ENCODE data around the gene GNAQ. TPM values are rescaled to one million over a fixed set of nuclear protein-coding genes. Genes with fewer than 3 reads are reported as not detected.

GNAQ gene
- total RNA-seq, 1 experiment from 2014 or later, result 38.2 TPM

DNA sequence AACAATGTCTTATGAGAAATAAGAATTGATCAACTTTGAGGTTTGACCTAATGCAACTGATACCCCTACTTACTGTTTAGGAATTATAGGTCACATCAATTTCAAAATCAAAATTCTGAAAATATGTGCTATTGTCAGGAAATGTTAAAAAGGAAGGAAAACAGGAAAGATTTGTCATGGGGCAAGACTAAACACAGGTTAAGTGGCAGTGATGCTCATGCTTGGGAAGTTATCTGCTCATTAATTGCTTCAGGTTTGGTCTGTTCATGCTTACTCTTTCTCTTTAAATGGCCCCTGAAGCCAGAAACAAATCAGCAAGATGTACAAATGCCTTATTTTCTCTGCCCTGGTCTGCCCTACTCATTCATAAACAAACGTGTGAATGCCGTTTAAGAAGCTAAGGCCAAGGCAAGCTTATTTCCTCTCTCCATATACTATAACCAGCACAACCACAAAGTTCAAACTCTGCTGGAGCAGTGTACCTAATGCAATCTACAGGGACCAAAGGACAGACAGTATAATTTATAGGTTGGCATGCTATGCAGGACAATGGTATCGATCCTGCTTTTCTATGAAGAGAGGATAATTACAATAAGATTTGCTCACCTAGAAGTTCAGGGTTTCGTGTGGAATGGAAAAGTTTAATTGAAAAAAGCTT, 177.2 kb downstream of the GNAQ start:
- H3K27me3 Mint-ChIP-seq (ENCODE audit: insufficient read depth, unreplicated experiment), result no peaks in the 10 kb centered on the region
- no peak for DNase-seq (ENCODE audit: unreplicated experiment)
- TF ChIP-seq, protein P1, sequence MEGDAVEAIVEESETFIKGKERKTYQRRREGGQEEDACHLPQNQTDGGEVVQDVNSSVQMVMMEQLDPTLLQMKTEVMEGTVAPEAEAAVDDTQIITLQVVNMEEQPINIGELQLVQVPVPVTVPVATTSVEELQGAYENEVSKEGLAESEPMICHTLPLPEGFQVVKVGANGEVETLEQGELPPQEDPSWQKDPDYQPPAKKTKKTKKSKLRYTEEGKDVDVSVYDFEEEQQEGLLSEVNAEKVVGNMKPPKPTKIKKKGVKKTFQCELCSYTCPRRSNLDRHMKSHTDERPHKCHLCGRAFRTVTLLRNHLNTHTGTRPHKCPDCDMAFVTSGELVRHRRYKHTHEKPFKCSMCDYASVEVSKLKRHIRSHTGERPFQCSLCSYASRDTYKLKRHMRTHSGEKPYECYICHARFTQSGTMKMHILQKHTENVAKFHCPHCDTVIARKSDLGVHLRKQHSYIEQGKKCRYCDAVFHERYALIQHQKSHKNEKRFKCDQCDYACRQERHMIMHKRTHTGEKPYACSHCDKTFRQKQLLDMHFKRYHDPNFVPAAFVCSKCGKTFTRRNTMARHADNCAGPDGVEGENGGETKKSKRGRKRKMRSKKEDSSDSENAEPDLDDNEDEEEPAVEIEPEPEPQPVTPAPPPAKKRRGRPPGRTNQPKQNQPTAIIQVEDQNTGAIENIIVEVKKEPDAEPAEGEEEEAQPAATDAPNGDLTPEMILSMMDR (IDR thresholded peaks at IDR 0.05; ENCODE audit: unreplicated experiment), result no peak
- H3K9me3 Mint-ChIP-seq (ENCODE audit: unreplicated experiment), result peaks cover 10% of the 10 kb centered on the region
- POLR2A ChIA-PET, result interaction anchor here (1.6 kb wide), 1 partner anchor 10 kb away, joined by 3 read pairs; no protein-coding TSS in a partner anchor
- no peak overlapping the region for H3K4me3 Mint-ChIP-seq (ENCODE audit: unreplicated experiment)
- H3K36me3 Mint-ChIP-seq (ENCODE audit: insufficient read depth, unreplicated experiment), result peaks cover 9% of the 10 kb centered on the region
- no peak overlapping the region for H3K27ac Mint-ChIP-seq (ENCODE audit: low read depth, unreplicated experiment)
- BruUV-seq (replicated peaks), result no TSS peak
- CTCF ChIA-PET, result interaction anchor here (0.6 kb wide), 1 partner anchor 360 kb away, joined by 3 read pairs; no protein-coding TSS in a partner anchor
- intact Hi-C loops (cut with micrococcal nuclease), result no loop called here
- peaks cover 30% of the 10 kb centered on the region for H3K4me1 Mint-ChIP-seq (ENCODE audit: insufficient read depth, unreplicated experiment)

DNA sequence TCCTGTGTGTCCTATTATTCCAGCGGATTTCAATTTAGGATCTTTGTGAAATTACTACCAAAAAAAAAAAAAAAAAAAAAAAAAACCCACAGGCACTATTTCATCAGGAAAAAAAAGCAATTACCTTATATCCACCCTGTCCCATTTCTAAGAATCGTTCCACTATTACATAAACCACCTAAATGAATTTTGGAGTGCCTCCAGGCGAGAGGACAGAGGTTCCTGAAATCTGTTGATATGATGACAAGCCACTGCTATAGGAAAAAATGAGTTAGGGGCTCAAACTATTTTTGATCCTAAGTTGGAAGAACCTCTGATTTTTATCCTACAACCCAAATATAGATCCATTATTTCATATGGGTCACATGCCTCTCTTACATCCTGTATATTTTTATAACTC, 177.9 kb downstream of the GNAQ start:
- peaks cover 9% of the 10 kb centered on the region for H3K36me3 Mint-ChIP-seq (ENCODE audit: insufficient read depth, unreplicated experiment)
- H3K4me1 Mint-ChIP-seq (ENCODE audit: insufficient read depth, unreplicated experiment), result peaks cover 28% of the 10 kb centered on the region
- H3K4me3 Mint-ChIP-seq (ENCODE audit: unreplicated experiment), result no peak overlapping the region
- ChIA-PET POLR2A (no interaction called here), CTCF (no interaction called here)
- TF ChIP-seq, protein P1 (IDR thresholded peaks at IDR 0.05; ENCODE audit: unreplicated experiment), result no peak
- intact Hi-C loops (cut with micrococcal nuclease), result no loop called here
- no peak for DNase-seq (ENCODE audit: unreplicated experiment)
- H3K9me3 Mint-ChIP-seq (ENCODE audit: unreplicated experiment), result peaks cover 6% of the 10 kb centered on the region
- no peak overlapping the region for H3K27ac Mint-ChIP-seq (ENCODE audit: low read depth, unreplicated experiment)
- H3K27me3 Mint-ChIP-seq (ENCODE audit: insufficient read depth, unreplicated experiment), result no peaks in the 10 kb centered on the region
- BruUV-seq (replicated peaks), result no TSS peak

DNA sequence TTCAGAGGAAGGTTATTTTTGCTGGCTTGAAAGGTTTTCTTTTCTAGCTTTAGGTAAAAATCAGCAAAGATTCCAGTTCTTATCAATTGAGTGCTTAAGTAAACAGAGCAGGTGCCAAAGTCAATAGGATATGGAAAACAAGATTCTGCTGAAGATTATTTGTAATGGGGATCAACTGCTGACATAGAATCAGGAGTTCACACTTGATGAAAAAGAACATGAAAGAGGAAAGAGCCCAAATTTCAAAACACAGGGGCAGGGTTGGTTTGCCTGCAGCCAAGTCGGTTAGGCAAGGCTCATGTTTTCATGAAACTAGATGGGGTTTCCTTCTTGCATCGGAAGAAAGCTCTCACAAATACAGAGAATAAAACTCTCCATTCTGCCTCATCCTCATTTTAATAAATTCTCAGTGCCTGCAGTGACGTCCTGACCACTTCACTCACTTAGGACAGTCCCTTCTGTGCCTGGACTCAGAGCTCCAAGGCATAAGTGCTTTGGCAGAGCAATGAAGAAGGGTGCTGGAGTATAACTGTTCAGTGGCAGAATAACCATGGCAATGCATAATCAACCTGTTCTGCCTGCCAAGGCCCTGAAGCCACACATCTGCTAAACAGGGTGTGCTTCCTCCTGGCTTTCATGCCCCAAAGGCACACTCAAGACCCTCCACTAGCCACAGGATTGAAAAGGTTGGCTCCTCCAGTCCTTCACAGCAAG, 179.6 kb downstream of the GNAQ start:
- no peak for DNase-seq (ENCODE audit: unreplicated experiment)
- Mint-ChIP-seq H3K4me3 (ENCODE audit: unreplicated experiment) (no peak overlapping the region), H3K27me3 (ENCODE audit: insufficient read depth, unreplicated experiment) (no peaks in the 10 kb centered on the region), H3K9me3 (ENCODE audit: unreplicated experiment) (no peaks in the 10 kb centered on the region), H3K36me3 (ENCODE audit: insufficient read depth, unreplicated experiment) (peaks cover 9% of the 10 kb centered on the region), H3K4me1 (ENCODE audit: insufficient read depth, unreplicated experiment) (peaks cover 23% of the 10 kb centered on the region), H3K27ac (ENCODE audit: low read depth, unreplicated experiment) (no peak overlapping the region)
- TF ChIP-seq, protein P1 (IDR thresholded peaks at IDR 0.05; ENCODE audit: unreplicated experiment), result no peak
- intact Hi-C loops (cut with micrococcal nuclease), result no loop called here
- POLR2A ChIA-PET, result interaction anchor here (0.5 kb wide), 1 partner anchor 55 kb away, joined by 3 read pairs; no protein-coding TSS in a partner anchor
- no TSS peak for BruUV-seq (replicated peaks)
- CTCF ChIA-PET, result interaction anchor here (0.6 to 1.0 kb wide), 4 partner anchors 8 to 453 kb away, joined by 3 to 5 read pairs (median 3); no protein-coding TSS in a partner anchor

DNA sequence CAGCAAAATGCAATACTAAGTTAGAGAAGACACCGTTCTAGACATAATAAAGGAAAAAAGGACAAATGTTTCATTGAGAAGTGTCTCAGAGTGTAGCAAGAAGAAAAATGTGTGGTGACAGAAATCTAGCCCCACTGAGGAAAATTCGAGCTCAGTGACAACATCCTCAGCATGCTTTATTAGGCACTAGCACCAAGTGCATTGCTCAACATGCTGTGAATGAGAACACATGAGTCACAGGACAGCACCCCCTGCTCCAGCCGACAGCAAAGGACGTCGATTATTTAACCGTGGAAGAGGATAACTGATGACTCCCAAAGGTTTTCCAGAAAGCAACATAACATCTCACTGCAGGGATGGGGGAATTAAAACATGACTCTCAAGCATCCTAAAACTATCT, 182.7 kb downstream of the GNAQ start:
- POLR2A ChIA-PET, result interaction anchor here (0.7 to 1.5 kb wide), 3 partner anchors 9 to 181 kb away, joined by 3 read pairs; no protein-coding TSS in a partner anchor
- no TSS peak for BruUV-seq (replicated peaks)
- intact Hi-C loops (cut with micrococcal nuclease), result loop anchor here (2.0 kb wide), 1 partner anchor 186 kb away; no protein-coding TSS in a partner anchor
- H3K27me3 Mint-ChIP-seq (ENCODE audit: insufficient read depth, unreplicated experiment), result no peaks in the 10 kb centered on the region
- peaks cover 8% of the 10 kb centered on the region for H3K4me1 Mint-ChIP-seq (ENCODE audit: insufficient read depth, unreplicated experiment)
- TF ChIP-seq, protein P1 (IDR thresholded peaks at IDR 0.05; ENCODE audit: unreplicated experiment), result no peak
- DNase-seq (ENCODE audit: unreplicated experiment), result peak; percentile 88
- no peak overlapping the region for H3K4me3 Mint-ChIP-seq (ENCODE audit: unreplicated experiment)
- CTCF ChIA-PET, result interaction anchor here (0.6 to 2.4 kb wide), 5 partner anchors 11 to 204 kb away, joined by 3 to 10 read pairs (median 3); no protein-coding TSS in a partner anchor
- H3K27ac Mint-ChIP-seq (ENCODE audit: low read depth, unreplicated experiment), result peak overlapping the region; percentile 75
- H3K9me3 Mint-ChIP-seq (ENCODE audit: unreplicated experiment), result no peaks in the 10 kb centered on the region
- H3K36me3 Mint-ChIP-seq (ENCODE audit: insufficient read depth, unreplicated experiment), result no peaks in the 10 kb centered on the region

All from MCF 10A (cell line).